GM19240 (cell line): ENCODE results near the gene KTN1.

Experiments used
- DNase-seq: peaks from one replicate; pipeline ENCODE4 v3.0.0; 2011; ENCODE audit warnings: low spot score; ENCODE audit not compliant: insufficient read length

Gene KTN1

GRCh38 chr14:55577229-55577628 lies 2.8 kb upstream of the KTN1 start:
- no peak for DNase-seq

DNA sequence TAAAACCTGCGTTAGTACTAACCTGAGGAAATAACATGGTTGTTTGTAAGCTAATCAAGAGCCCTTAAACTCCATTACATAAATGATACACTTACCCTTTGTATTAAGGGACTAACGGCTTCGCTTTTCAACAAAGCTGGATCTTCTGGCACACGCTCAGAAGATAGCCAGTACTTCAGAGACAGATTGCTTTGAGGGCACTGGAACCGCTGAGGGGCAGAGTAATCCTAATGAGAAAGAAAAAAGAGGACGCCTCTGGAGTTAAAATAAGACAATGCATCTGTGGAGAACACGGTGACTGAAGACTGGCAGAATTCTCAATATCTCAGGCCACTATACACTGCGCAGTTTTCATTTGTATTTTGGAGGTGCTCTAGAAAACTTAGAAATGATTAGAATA lies 1.5 kb upstream of the KTN1 start:
- no peak for DNase-seq

DNA sequence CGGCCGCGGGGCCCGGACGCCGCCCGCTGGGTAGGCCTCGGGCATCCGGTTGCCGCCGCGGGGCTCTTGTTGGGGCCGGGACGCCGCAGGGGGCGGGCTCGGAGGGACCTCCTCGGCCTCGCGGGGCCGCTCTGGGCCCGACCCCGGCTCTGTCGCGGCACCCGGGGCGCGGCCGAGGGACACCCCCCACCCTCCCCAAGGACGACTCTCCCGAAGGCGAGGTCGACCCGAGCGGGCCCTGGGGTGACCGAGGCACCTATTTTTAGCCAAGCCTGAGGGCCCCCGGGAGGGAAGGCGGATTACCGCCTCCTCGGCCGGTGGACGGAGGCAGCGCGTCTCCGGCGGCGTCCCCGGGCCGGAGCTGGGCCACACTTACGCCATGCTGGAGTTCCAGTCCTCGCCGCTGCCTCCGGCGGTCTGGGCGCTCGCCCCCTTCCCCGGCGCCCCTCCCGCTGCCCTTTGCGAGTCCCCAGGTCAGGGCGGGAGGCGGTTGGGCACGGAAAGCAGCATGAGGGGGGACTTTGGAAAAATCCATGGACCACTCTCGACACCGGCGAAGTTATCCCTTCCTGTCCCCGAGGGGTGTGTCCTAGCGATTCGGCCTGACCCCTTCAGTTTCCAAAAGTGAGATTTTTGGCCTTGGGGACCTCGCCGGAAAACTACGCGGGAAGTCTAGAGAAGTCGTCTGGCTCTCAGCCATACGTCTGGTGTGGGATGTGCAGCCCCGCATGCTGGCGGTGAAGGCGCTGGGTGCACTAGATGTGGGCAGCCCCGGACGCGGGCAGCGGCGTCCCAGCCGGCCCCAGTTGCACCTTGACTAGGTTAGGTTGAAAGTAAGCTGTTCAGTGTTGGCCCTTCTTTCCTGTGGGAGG lies 699 bp downstream of the KTN1 start:
- no peak for DNase-seq

DNA sequence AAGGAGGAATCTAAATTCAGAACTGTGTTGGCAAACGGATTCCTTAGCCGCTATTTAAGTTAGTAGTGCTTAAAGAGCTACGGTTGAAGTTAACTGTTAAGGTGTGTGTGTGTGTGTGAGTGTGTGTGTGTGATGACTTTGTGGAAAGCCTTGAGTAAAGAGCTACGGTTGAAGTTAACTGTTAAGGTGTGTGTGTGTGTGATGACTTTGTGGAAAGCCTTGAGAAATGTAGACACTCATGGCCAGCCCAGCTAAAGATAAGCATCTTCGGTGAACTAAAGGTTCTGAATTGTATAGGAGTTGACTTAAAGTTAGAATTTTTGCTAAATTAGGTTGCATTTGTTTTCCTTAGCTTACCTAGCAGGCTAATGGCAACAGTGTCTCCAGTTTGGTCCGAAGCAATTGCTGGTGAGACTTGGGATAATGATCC lies 1.4 kb downstream of the KTN1 start:
- no peak for DNase-seq

DNA sequence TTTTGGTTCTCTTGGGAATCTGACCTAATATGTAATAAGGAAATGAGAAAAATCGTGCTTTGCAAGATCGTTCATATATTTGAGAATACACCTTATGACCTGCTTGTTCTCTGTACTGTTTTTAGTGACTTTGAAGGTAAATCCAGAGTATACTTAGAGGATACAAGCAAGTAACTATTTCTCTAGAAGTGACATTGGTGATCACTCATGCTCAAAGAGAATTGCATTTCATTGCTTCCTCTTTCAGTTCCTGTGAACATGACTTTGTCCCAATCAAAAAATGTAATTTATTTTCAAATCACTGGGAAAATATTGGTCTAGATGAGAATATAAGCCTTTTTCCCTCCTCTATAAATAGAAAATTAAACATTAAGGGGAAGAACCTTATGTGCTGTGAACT lies 2.7 kb downstream of the KTN1 start:
- no peak for DNase-seq

- no peak for DNase-seq
These were observed 4.0 kb downstream of the KTN1 start for GRCh38 chr14:55583942-55584468.

DNA sequence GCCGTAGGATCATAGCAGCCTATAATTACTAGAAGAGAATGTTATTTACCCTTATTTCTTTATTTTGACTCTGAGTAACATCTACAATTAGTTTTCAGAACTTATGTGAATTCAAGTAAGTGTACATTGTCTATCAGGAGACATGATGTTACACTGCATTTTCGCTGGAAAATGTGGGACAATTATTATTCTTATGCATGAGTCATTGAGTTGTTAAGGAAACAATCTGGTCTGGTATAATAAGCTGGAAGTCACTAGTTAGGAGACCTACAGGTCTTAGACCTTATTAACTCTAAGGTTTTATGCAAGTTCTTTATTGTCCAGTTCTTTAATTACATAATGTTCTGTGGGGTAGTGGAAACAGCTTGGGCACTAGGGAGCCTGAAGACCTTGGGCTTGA lies 5.8 kb downstream of the KTN1 start:
- no peak for DNase-seq

DNA sequence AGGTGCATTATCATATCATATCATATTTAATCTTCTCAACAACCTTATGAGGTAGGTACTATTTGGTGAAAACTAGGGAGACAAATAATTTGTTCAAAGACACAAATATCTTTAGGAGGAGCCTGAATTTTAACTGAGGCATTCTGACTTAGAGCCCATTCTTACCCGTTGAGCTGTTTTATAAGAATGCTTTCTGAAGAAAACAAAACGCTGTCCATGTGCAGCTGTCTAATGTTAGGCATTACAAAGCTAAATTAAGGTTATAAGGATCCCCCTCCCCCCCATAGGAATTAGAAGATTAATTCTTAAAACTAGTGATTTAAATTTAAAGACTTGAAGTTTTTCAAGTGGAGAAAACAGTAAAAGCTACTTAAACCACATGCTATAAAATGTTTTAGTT lies 6.4 kb downstream of the KTN1 start:
- no peak for DNase-seq

- DNase-seq: no peak
These were observed 7.8 kb downstream of the KTN1 start for GRCh38 chr14:55587847-55588246.

DNA sequence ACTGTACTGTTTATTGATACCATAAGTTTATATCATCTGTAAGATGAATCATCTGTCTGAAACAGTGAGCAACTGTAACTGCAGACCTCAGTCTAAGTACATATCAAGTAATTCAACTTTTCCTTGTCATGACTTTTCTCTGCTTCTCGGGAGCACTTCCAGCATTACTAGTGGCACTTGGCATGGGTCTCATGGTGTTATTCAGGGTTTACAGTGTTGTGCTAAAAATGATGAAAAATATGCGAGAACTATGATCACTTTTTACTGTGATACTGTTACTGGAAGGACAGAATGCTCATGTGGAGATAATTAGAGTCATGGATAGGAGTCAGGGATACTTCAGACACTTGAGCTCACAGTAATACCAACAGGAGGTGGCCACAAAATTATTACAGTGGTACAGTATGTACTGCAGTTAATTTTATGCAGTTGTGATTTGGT lies 8.3 kb downstream of the KTN1 start:
- no peak for DNase-seq

GRCh38 chr14:55589171-55589570 lies 9.2 kb downstream of the KTN1 start:
- DNase-seq: no peak

DNA sequence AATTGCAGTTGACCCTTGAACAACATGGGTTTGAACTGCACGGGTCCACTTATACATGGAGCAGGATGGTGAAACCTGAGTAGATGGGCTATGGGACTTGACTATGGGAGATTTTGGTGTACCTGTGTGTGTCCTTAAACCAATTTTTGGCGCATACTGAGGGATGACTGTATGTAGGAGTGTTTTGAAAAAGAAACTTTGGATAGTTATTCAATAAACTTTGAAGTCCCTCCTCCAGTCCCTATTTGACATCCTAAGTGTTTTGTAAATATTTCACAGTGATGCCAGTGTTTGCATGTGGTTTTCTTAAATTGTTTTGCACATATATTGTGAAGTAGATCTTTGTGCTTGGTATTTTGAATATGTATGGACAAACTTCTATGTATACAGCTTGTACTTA lies 12.4 kb downstream of the KTN1 start:
- DNase-seq: no peak

DNA sequence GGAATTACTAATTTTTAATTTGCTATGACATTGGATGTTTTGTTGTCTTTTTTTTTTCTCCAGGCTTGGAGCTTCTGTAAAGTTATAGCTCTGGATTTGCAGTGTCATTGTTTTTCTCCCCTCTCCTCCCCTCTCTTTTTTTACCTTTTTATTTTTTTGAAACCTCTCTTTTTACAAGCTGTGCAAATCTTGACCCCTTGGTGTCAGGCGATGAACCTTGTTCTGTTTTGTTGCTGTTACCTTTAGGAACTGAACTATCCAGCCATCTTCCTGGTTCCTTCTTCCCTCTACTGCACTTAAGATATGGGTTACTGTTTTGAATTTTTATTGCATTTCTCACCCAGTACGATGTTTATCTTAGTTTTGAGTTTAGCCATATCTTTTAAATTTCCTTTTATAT lies 13.7 kb downstream of the KTN1 start:
- DNase-seq: no peak

GRCh38 chr14:55599250-55599879 lies 19.4 kb downstream of the KTN1 start:
- DNase-seq: no peak

- no peak for DNase-seq
These were observed 21.0 kb downstream of the KTN1 start for GRCh38 chr14:55600784-55601561.

GRCh38 chr14:55603401-55603953 lies 23.5 kb downstream of the KTN1 start:
- no peak for DNase-seq

DNA sequence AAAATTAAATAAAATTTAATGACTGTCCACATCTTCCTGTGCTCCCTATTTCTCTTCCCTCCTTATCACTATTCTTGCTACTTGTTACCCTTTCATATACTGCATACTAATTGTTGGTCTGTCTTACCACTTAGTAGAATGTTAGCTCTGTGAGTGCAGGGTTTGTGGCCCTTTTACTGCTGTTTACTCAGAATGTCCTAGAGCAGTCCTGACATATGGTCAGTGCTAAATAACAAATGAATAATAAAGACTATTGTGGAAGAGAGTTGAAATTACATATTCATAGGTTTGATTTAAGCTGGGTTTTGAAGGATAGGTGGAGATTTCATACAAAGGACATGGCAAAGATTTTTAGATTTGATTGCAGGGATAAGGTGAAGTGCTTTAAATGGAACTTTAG lies 24.5 kb downstream of the KTN1 start:
- DNase-seq: no peak

DNA sequence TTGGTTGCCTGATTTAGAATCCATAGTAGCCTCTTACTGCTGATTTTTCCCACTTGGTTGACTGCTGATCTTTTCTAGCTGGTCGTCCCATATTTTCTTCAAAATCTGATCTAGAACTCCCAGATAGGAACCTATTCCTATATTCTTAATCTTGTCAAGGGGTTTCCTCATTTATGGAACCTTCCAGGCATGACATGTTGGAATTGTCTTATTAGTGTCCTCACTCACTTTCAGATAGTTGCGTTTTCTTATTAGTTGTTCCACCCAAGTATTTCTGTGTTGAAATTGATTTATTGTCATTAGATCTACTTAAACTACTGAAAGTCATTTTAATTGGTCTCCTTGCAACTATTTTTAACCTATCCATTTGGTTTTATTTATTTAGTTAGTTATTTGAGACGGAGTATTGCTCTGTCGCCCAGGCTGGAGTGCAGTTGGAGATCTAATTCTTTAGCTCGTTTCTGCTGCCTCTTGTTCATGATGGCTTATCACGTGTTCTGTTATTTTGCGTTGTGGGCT lies 25.0 kb downstream of the KTN1 start:
- no peak for DNase-seq

- no peak for DNase-seq
These were observed 25.8 kb downstream of the KTN1 start for GRCh38 chr14:55605793-55606192.

DNA sequence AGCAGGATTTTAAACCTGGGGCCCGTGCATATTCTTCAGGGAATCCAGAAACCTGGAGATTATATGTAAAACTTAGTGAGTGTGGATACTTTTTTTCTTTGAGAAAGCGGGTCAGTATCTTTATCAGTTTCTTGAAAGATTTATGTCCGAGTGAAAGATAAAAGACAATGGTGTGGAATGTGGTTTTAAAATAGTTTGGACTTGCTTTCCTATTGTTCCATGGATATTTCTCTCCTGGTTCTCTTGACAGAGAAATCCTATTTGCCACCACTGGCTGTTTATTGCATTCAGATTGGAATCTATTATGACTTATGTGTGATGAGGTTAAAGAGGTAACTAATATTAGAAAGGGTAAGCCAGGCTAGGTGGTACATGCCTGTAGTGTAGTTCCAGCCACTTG lies 27.4 kb downstream of the KTN1 start:
- DNase-seq: no peak

GRCh38 chr14:55609681-55610080 lies 29.7 kb downstream of the KTN1 start:
- DNase-seq: no peak
